Measurements from ENCODE around the gene ST6GALNAC5.

GRCh38 chr1:77084457-77084856, 217.2 kb downstream of the ST6GALNAC5 start:
- TF ChIP-seq CTCF (IDR thresholded peaks at IDR 0.05) = no peak
- no peak for TF ChIP-seq POLR2A (IDR thresholded peaks at IDR 0.05)

All from Peyer's patch (tissue), 4 donors.